ENCODE measurements around the gene C17orf113. TPM values are rescaled to one million over a fixed set of nuclear protein-coding genes. Genes with fewer than 3 reads are reported as not detected.
A peak's percentile ranks its signal among the peaks of the same experiment; 100 is the strongest.
"Not testable (repeated sequence)": the region's sequence is repeated elsewhere in the genome, so short reads cannot be mapped to it uniquely, and the experiment has no call there.

The C17orf113 gene
- total RNA-seq, 1 donor: under 0.01 TPM

GRCh38 chr17:42012363-42012762, 38.0 kb downstream of the C17orf113 start:
- not testable (repeated sequence) for H3K9me3 ChIP-seq (ENCODE audit: low read depth, low read length); H3K27ac ChIP-seq (ENCODE audit: low read depth, low read length); DNase-seq (ENCODE audit: insufficient read length, low spot score, missing footprints); H3K4me3 ChIP-seq (ENCODE audit: insufficient read depth, low read length); H3K4me2 ChIP-seq (ENCODE audit: insufficient read depth, low read length); H3K27me3 ChIP-seq (ENCODE audit: insufficient read depth, low read length); H2AFZ ChIP-seq (ENCODE audit: low read length); H3K36me3 ChIP-seq (ENCODE audit: insufficient read depth, low read length)
- Histone ChIP-seq H4K20me1 (ENCODE audit: insufficient read depth, low read length) (peaks cover 16% of the 10 kb centered on the region), H3K4me1 (ENCODE audit: insufficient read depth, low read length) (peaks cover 49% of the 10 kb centered on the region), H3K79me2 (ENCODE audit: insufficient read depth, low read length) (peaks cover 94% of the 10 kb centered on the region)

GRCh38 chr17:42010898-42011516, 39.4 kb downstream of the C17orf113 start:
- H3K4me1 ChIP-seq (ENCODE audit: insufficient read depth, low read length): peaks cover 53% of the 10 kb centered on the region

GRCh38 chr17:42010266-42010680, 40.1 kb downstream of the C17orf113 start:
- Histone ChIP-seq H3K27ac (ENCODE audit: low read depth, low read length) (peak overlapping the region; percentile 47), H3K79me2 (ENCODE audit: insufficient read depth, low read length) (peaks cover 94% of the 10 kb centered on the region), H3K4me2 (ENCODE audit: insufficient read depth, low read length) (peak overlapping the region; percentile 62), H3K4me1 (ENCODE audit: insufficient read depth, low read length) (peaks cover 51% of the 10 kb centered on the region), H4K20me1 (ENCODE audit: insufficient read depth, low read length) (peaks cover 24% of the 10 kb centered on the region)
- H3K27me3 ChIP-seq (ENCODE audit: insufficient read depth, low read length); H2AFZ ChIP-seq (ENCODE audit: low read length); H3K36me3 ChIP-seq (ENCODE audit: insufficient read depth, low read length); H3K9me3 ChIP-seq (ENCODE audit: low read depth, low read length); DNase-seq (ENCODE audit: insufficient read length, low spot score, missing footprints); H3K4me3 ChIP-seq (ENCODE audit: insufficient read depth, low read length): not testable (repeated sequence)

More at GRCh38 chr17:42010898-42011516, 39.4 kb downstream of the C17orf113 start:
- Histone ChIP-seq H3K27me3 (ENCODE audit: insufficient read depth, low read length) (no peaks in the 10 kb centered on the region), H3K79me2 (ENCODE audit: insufficient read depth, low read length) (peaks cover 95% of the 10 kb centered on the region), H3K36me3 (ENCODE audit: insufficient read depth, low read length) (peaks cover 4% of the 10 kb centered on the region), H2AFZ (ENCODE audit: low read length) (no peak overlapping the region), H3K9me3 (ENCODE audit: low read depth, low read length) (no peaks in the 10 kb centered on the region), H3K27ac (ENCODE audit: low read depth, low read length) (peak overlapping the region; percentile 47), H3K4me2 (ENCODE audit: insufficient read depth, low read length) (peak overlapping the region; percentile 62), H3K4me3 (ENCODE audit: insufficient read depth, low read length) (no peak overlapping the region), H4K20me1 (ENCODE audit: insufficient read depth, low read length) (peaks cover 22% of the 10 kb centered on the region)
- TF ChIP-seq CTCF (IDR thresholded peaks at IDR 0.05; ENCODE audit: extremely low read depth, low read depth, low read length): no peak
- DNase-seq (ENCODE audit: insufficient read length, low spot score, missing footprints): peak; percentile 79

GRCh38 chr17:42009170-42009569, 41.2 kb downstream of the C17orf113 start:
- Histone ChIP-seq H3K27me3 (ENCODE audit: insufficient read depth, low read length) (no peaks in the 10 kb centered on the region), H2AFZ (ENCODE audit: low read length) (no peak overlapping the region), H3K79me2 (ENCODE audit: insufficient read depth, low read length) (peaks cover 94% of the 10 kb centered on the region), H3K4me2 (ENCODE audit: insufficient read depth, low read length) (no peak overlapping the region), H3K4me1 (ENCODE audit: insufficient read depth, low read length) (peaks cover 63% of the 10 kb centered on the region), H3K4me3 (ENCODE audit: insufficient read depth, low read length) (no peak overlapping the region), H3K27ac (ENCODE audit: low read depth, low read length) (peak overlapping the region; percentile 41), H3K9me3 (ENCODE audit: low read depth, low read length) (no peaks in the 10 kb centered on the region), H4K20me1 (ENCODE audit: insufficient read depth, low read length) (peaks cover 35% of the 10 kb centered on the region), H3K36me3 (ENCODE audit: insufficient read depth, low read length) (peaks cover 4% of the 10 kb centered on the region)
- no peak for DNase-seq (ENCODE audit: insufficient read length, low spot score, missing footprints)
- TF ChIP-seq CTCF (IDR thresholded peaks at IDR 0.05; ENCODE audit: extremely low read depth, low read depth, low read length): peak; percentile 45

GRCh38 chr17:42005166-42005565, 45.2 kb downstream of the C17orf113 start:
- DNase-seq (ENCODE audit: insufficient read length, low spot score, missing footprints): no peak
- Histone ChIP-seq H3K4me2 (ENCODE audit: insufficient read depth, low read length) (no peak overlapping the region), H3K36me3 (ENCODE audit: insufficient read depth, low read length) (peaks cover 24% of the 10 kb centered on the region)

More at GRCh38 chr17:42005166-42005565, 45.2 kb downstream of the C17orf113 start:
- Histone ChIP-seq H4K20me1 (ENCODE audit: insufficient read depth, low read length) (peaks cover 55% of the 10 kb centered on the region), H3K27me3 (ENCODE audit: insufficient read depth, low read length) (no peaks in the 10 kb centered on the region), H3K79me2 (ENCODE audit: insufficient read depth, low read length) (peaks cover 97% of the 10 kb centered on the region), H2AFZ (ENCODE audit: low read length) (no peak overlapping the region), H3K4me1 (ENCODE audit: insufficient read depth, low read length) (peaks cover 54% of the 10 kb centered on the region), H3K4me3 (ENCODE audit: insufficient read depth, low read length) (no peak overlapping the region), H3K27ac (ENCODE audit: low read depth, low read length) (peak overlapping the region; percentile 33), H3K9me3 (ENCODE audit: low read depth, low read length) (no peaks in the 10 kb centered on the region)
- no peak for TF ChIP-seq CTCF (IDR thresholded peaks at IDR 0.05; ENCODE audit: extremely low read depth, low read depth, low read length)
